NOMO-1 treated with dmso at 0.1 percent for 144 hours (cell line): ENCODE measurements around the gene DNAI2.
A peak's percentile ranks its signal among the peaks of the same experiment; 100 is the strongest.

Experiments
- DNase-seq: peaks from one replicate; lab custom pipeline; 2025; ENCODE audit not compliant: unreplicated experiment; lab: John Stamatoyannopoulos, UW

Gene DNAI2

GRCh38 chr17:74337834-74338500, 63.9 kb downstream of the DNAI2 start:
- DNase-seq = no peak

GRCh38 chr17:74339537-74340195, 65.6 kb downstream of the DNAI2 start:
- no peak for DNase-seq

GRCh38 chr17:74340470-74341023, 66.5 kb downstream of the DNAI2 start:
- no peak for DNase-seq

- no peak for DNase-seq
Observed at GRCh38 chr17:74342224-74342623, 68.2 kb downstream of the DNAI2 start.

GRCh38 chr17:74343121-74343520, 69.1 kb downstream of the DNAI2 start:
- DNase-seq = no peak

GRCh38 chr17:74343526-74344284, 69.7 kb downstream of the DNAI2 start:
- no peak for DNase-seq

GRCh38 chr17:74344658-74345057, 70.6 kb downstream of the DNAI2 start:
- DNase-seq = no peak

- DNase-seq = no peak
Observed at GRCh38 chr17:74345433-74346241, 71.6 kb downstream of the DNAI2 start.

- DNase-seq = no peak
Observed at GRCh38 chr17:74347646-74348045, 73.6 kb downstream of the DNAI2 start.

GRCh38 chr17:74349120-74349519, 75.1 kb downstream of the DNAI2 start:
- no peak for DNase-seq

GRCh38 chr17:74350486-74350885, 76.5 kb downstream of the DNAI2 start:
- no peak for DNase-seq

- no peak for DNase-seq
Observed at GRCh38 chr17:74351552-74352210, 77.6 kb downstream of the DNAI2 start.

- DNase-seq = no peak
Observed at GRCh38 chr17:74353446-74354060, 79.5 kb downstream of the DNAI2 start.

- DNase-seq = peak; percentile 42
Observed at GRCh38 chr17:74354123-74354522, 80.1 kb downstream of the DNAI2 start.

GRCh38 chr17:74354561-74354960, 80.5 kb downstream of the DNAI2 start:
- no peak for DNase-seq

- DNase-seq = no peak
Observed at GRCh38 chr17:74355065-74355464, 81.0 kb downstream of the DNAI2 start.

GRCh38 chr17:74356646-74357465, 82.8 kb downstream of the DNAI2 start:
- DNase-seq = peak; percentile 49

- DNase-seq = no peak
Observed at GRCh38 chr17:74357466-74357809, 83.4 kb downstream of the DNAI2 start.

GRCh38 chr17:74358697-74359096, 84.7 kb downstream of the DNAI2 start:
- no peak for DNase-seq
